B cell (primary cell): Measurements from ENCODE around the gene NLRC5. TPM values are rescaled to one million over a fixed set of nuclear protein-coding genes. Genes with fewer than 3 reads are reported as not detected.
"Not testable (repeated sequence)": the region's sequence is repeated elsewhere in the genome, so short reads cannot be mapped to it uniquely, and the experiment has no call there.

Experiments used
- ATAC-seq: fragments of 200-7000 bp; cut with Tn5 transposase; one replicate; pipeline ENCODE4 v1.10.0; 2021; ENCODE audit warnings: low read depth, mild to moderate bottlenecking, moderate number of reproducible peaks, moderate library complexity
- CTCF ChIA-PET: fragments of 350-600 bp; sonication (Branson Sonifier 250); formaldehyde crosslinking; loops from one replicate; lab custom pipeline; 2021; ENCODE audit warnings: antibody characterized with exemption, inconsistent platforms; lab: Charles Lee
- POLR2A ChIA-PET: fragments of 350-600 bp; sonication (Branson Sonifier 250); formaldehyde crosslinking; loops from one replicate; lab custom pipeline; 2021; ENCODE audit warnings: antibody characterized with exemption; lab: Charles Lee
- DNase-seq: peaks from one replicate; pipeline ENCODE4 v3.0.0; 2013
- H2AFZ ChIP-seq: 2 replicates; pipeline ENCODE4 v1.6.1; 2012; ENCODE audit warnings: mild to moderate bottlenecking, low read depth, low read length; ENCODE audit not compliant: insufficient read depth, poor library complexity, severe bottlenecking
- H3K27ac ChIP-seq, 2 donors: 1 replicate in 1 of 2; 2 replicates in 1 of 2; pipeline ENCODE4 v1.5.1; 2012 to 2013; ENCODE audit warnings: low read length in 2 of 2, mild to moderate bottlenecking in 2 of 2, moderate library complexity in 1 of 2
- H3K27me3 ChIP-seq, 4 experiments: fragments of 200-600 bp in 1 of 4; sonication (generic) in 1 of 4; replicated peaks in 1 of 4; 1 replicate in 2 of 4; 2 replicates in 2 of 4; pipeline versions ENCODE4 v1.6.1 to v1.7.0; 2013 to 2016; ENCODE audit warnings: low read length in 3 of 4, mild to moderate bottlenecking in 2 of 4, mixed read lengths in 1 of 4, moderate library complexity in 1 of 4; ENCODE audit not compliant: insufficient read depth in 4 of 4, control insufficient read depth in 3 of 4; ENCODE audit errors: control extremely low read depth in 1 of 4
- H3K36me3 ChIP-seq, 2 experiments: replicated peaks in 1 of 2; 1 replicate in 1 of 2; 2 replicates in 1 of 2; pipeline versions ENCODE4 v1.6.1 to v1.7.1; 2013; ENCODE audit warnings: low read length in 1 of 2; ENCODE audit not compliant: insufficient read depth in 2 of 2, control insufficient read depth in 1 of 2; ENCODE audit errors: control extremely low read depth in 1 of 2, extremely low read depth in 1 of 2
- H3K4me1 ChIP-seq, 2 donors: fragments of 200-600 bp in 1 of 2; sonication (generic) in 1 of 2; 1 replicate in 1 of 2; 2 replicates in 1 of 2; pipeline versions ENCODE4 v1.5.1 to v1.6.1; 2013 to 2017; ENCODE audit warnings: low read length in 2 of 2; ENCODE audit not compliant: control insufficient read depth in 2 of 2, insufficient read depth in 2 of 2
- H3K4me2 ChIP-seq: replicated peaks from 2 replicates; pipeline ENCODE3; 2012; ENCODE audit warnings: mild to moderate bottlenecking, low read depth, low read length; ENCODE audit not compliant: poor library complexity, severe bottlenecking
- H3K4me3 ChIP-seq, 5 experiments: fragments of 200-600 bp in 1 of 5; sonication (generic) in 1 of 5; 1 replicate in 3 of 5; 2 replicates in 2 of 5; pipeline versions ENCODE4 v1.5.1 to v1.7.0; 2011 to 2016; ENCODE audit warnings: low read length in 4 of 5, mild to moderate bottlenecking in 4 of 5, low read depth in 2 of 5, control low read depth in 1 of 5, moderate library complexity in 1 of 5; ENCODE audit not compliant: insufficient read depth in 1 of 5; ENCODE audit errors: control extremely low read depth in 1 of 5, extremely low read depth in 1 of 5
- H3K79me2 ChIP-seq: fragments of 200-600 bp; sonication (generic); one replicate; pipeline ENCODE4 v1.6.0; 2016; ENCODE audit warnings: low read length; ENCODE audit not compliant: control insufficient read depth, insufficient read depth
- H3K9ac ChIP-seq: fragments of 200-600 bp; sonication (generic); 2 replicates; pipeline ENCODE4 v1.6.1; 2017; ENCODE audit warnings: mild to moderate bottlenecking, low read length, moderate library complexity
- H3K9me3 ChIP-seq, 3 donors: one replicate each; pipeline versions ENCODE4 v1.6.1 to v1.7.1; 2013; ENCODE audit warnings: low read length in 2 of 3; ENCODE audit not compliant: control insufficient read depth in 2 of 3, insufficient read depth in 1 of 3; ENCODE audit errors: control extremely low read depth in 1 of 3
- H4K20me1 ChIP-seq: 2 replicates; pipeline ENCODE4 v1.6.0; 2012; ENCODE audit warnings: mild to moderate bottlenecking, low read length; ENCODE audit not compliant: insufficient read depth, control insufficient read depth, poor library complexity, severe bottlenecking
- H3K27ac Mint-ChIP-seq: one replicate; pipeline ENCODE4 v1.8.0; 2021; ENCODE audit warnings: mixed read lengths
- H3K27me3 Mint-ChIP-seq: one replicate; pipeline ENCODE4 v1.8.0; 2021; ENCODE audit warnings: mixed read lengths
- H3K4me1 Mint-ChIP-seq: one replicate; pipeline ENCODE4 v1.8.0; 2021; ENCODE audit warnings: mixed read lengths
- H3K4me3 Mint-ChIP-seq: one replicate; pipeline ENCODE4 v1.8.0; 2021; ENCODE audit warnings: mixed read lengths
- H3K9me3 Mint-ChIP-seq: one replicate; pipeline ENCODE4 v1.8.0; 2022; ENCODE audit warnings: mixed read lengths; ENCODE audit not compliant: insufficient read depth
- EZH2 ChIP-seq: IDR thresholded peaks from 2 replicates; pipeline ENCODE4 v1.6.1; 2012; ENCODE audit warnings: borderline replicate concordance, low read depth, mild to moderate bottlenecking, moderate library complexity, low read length; ENCODE audit not compliant: insufficient read depth, poor library complexity, severe bottlenecking
- WGBS: methylation state at CpG from one replicate; pipeline ENCODE4 v1.1.5; 2013; ENCODE audit warnings: missing lambda C conversion rate; ENCODE audit not compliant: insufficient coverage; 5-methylcytosine and 5-hydroxymethylcytosine counted together
- intact Hi-C: fragments of 100-400 bp; cut with micrococcal nuclease; formaldehyde crosslinking; loops from one replicate; pipeline ENCODE4 v1.10.0; 2022
- polyA plus RNA-seq: library from polyadenylated mRNA; depleted of rRNA; stranded (reverse); fragments of >200 nt; gene quantifications from 2 replicates; pipeline ENCODE4 v1.2.3, GENCODE V29; 2012
- total RNA-seq, 2 donors: library from RNA; stranded (reverse); fragments of 120-200 nt in 1 of 2; gene quantifications; 1 replicate in 1 of 2; 2 replicates in 1 of 2; pipeline versions ENCODE4 v1.2.3 to v1.2.4, GENCODE V29; 2013 to 2022
- TF ChIP-seq, protein P1 (sequence below): fragments of 200-600 bp; IDR thresholded peaks from one replicate; pipeline ENCODE4 v1.8.0; 2022; ENCODE audit warnings: antibody characterized with exemption, mild to moderate bottlenecking

Gene NLRC5
- total and polyA plus RNA-seq, 2 donors (not counting 1 experiment from before 2014, with no cell fraction given) = 349 to 510 TPM

DNA sequence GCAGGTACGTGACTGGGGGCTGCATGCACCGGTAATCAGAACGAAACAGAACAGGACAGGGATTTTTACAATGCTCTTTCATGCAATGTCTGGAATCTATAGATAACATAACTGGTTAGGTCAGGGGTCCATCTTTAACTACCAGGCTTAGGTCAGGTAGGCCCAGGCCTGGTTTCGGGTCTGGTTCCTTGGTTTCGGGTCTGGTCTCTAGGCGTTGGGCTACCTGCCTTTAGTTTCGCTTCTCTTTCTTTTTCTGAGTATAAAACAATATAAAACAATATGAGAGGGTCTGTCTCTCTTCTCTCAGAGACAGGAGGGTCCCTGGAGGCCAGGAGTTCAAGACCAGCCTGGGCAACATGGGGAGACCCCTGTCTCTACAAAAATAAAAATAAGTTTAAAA is 15.5 kb upstream of the NLRC5 start:
- not testable (repeated sequence) for H3K27me3 ChIP-seq, H3K4me3 ChIP-seq, DNase-seq, H3K36me3 ChIP-seq, H3K9ac ChIP-seq, H3K79me2 ChIP-seq, H3K9me3 Mint-ChIP-seq, H3K27me3 Mint-ChIP-seq, H3K9me3 ChIP-seq, H2AFZ ChIP-seq, H4K20me1 ChIP-seq, ATAC-seq
- intact Hi-C loops = loop anchor here (1.0 to 2.0 kb wide), 2 partner anchors 10 to 41 kb away; no protein-coding TSS in a partner anchor
- Mint-ChIP-seq H3K27ac (peak overlapping the region; percentile 88), H3K4me1 (peaks cover 74% of the 10 kb centered on the region), H3K4me3 (peak overlapping the region; percentile 54)
- peak overlapping the region; percentile 7 for H3K4me2 ChIP-seq
- WGBS = 71% methylated on average over 1 of the region's 7 CpGs
- peaks cover 56 to 69% of the 10 kb centered on the region in 2 donors for H3K4me1 ChIP-seq
- peak overlapping the region in 1 of 2 donors; percentile 57 for H3K27ac ChIP-seq
- ChIA-PET POLR2A (interaction anchor here (3.3 kb wide), 1 partner anchor 15 kb away, joined by 13 read pairs; the partner anchor contains the start of gene NLRC5), CTCF (interaction anchor here (1.0 to 7.0 kb wide), 4 partner anchors 7 to 72 kb away, joined by 4 to 65 read pairs (median 24); no protein-coding TSS in a partner anchor)

DNA sequence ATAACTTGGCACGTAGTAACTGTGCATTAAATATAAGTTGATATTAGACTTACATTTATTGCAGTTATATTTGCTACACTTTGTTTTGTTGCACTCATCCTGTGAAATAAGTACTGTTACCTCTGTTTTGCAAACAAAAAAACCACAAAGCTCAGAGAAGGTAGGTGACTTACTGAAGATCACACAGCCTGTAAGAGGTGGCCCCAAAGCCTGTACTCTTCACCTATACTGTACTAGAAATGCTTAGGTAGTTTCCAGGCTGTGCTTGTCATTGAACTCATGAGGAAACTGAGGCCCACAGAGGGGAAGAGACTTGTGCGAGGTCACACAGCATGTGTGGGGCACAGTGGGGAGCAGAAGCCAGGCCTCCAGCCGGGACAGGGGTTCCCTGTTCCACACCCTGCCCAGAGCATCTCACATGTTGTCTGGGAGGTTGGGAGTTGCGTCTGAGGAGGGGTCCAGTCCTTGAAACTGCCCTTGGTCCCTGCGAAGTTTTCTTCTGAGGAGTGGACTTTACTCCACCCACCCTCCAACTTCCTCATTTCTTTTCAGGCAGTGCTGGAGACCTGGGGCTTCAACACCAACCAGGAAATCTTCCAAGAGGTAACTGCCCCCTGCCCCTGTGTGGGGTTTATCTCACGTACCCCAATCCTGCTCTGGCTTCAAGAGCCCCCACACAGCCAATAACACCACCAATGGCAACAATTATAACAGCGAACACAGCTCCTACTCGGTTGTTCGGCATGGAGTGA is 14.6 kb upstream of the NLRC5 start:
- Mint-ChIP-seq H3K4me3 (peak overlapping the region; percentile 10), H3K9me3 (no peaks in the 10 kb centered on the region), H3K27ac (peak overlapping the region; percentile 88), H3K4me1 (peaks cover 76% of the 10 kb centered on the region), H3K27me3 (no peaks in the 10 kb centered on the region)
- no peaks in the 10 kb centered on the region for H3K9me3 ChIP-seq
- H3K4me2 ChIP-seq = peak overlapping the region; percentile 36
- no peak for DNase-seq
- no peak for ATAC-seq
- H3K4me3 ChIP-seq = no peak overlapping the region
- TF ChIP-seq, protein P1, sequence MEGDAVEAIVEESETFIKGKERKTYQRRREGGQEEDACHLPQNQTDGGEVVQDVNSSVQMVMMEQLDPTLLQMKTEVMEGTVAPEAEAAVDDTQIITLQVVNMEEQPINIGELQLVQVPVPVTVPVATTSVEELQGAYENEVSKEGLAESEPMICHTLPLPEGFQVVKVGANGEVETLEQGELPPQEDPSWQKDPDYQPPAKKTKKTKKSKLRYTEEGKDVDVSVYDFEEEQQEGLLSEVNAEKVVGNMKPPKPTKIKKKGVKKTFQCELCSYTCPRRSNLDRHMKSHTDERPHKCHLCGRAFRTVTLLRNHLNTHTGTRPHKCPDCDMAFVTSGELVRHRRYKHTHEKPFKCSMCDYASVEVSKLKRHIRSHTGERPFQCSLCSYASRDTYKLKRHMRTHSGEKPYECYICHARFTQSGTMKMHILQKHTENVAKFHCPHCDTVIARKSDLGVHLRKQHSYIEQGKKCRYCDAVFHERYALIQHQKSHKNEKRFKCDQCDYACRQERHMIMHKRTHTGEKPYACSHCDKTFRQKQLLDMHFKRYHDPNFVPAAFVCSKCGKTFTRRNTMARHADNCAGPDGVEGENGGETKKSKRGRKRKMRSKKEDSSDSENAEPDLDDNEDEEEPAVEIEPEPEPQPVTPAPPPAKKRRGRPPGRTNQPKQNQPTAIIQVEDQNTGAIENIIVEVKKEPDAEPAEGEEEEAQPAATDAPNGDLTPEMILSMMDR = no peak
- no peak for TF ChIP-seq EZH2
- ChIA-PET CTCF (interaction anchor here (1.2 to 7.0 kb wide), 3 partner anchors 8 to 71 kb away, joined by 3 to 65 read pairs (median 44); no protein-coding TSS in a partner anchor), POLR2A (interaction anchor here (0.7 to 3.3 kb wide), 3 partner anchors 12 to 71 kb away, joined by 3 to 13 read pairs (median 5); partner anchors contain the start of gene NLRC5)
- no peaks in the 10 kb centered on the region for H3K79me2 ChIP-seq
- no peaks in the 10 kb centered on the region for H3K27me3 ChIP-seq
- H3K4me1 ChIP-seq = peaks cover 60 to 77% of the 10 kb centered on the region in 2 donors
- H3K9ac ChIP-seq = no peak overlapping the region
- no peaks in the 10 kb centered on the region for H4K20me1 ChIP-seq
- no peak overlapping the region for H3K27ac ChIP-seq
- 51% methylated on average over 3 of the region's 9 CpGs for WGBS
- intact Hi-C loops = loop anchor here (1.0 to 2.0 kb wide), 2 partner anchors 10 to 40 kb away; no protein-coding TSS in a partner anchor
- H3K36me3 ChIP-seq = no peaks in the 10 kb centered on the region
- peak overlapping the region; percentile 17 for H2AFZ ChIP-seq
